Mesothelial cell of epicardium (in vitro differentiated cells): ENCODE measurements around the gene FNDC11. TPM values are rescaled to one million over a fixed set of nuclear protein-coding genes. Genes with fewer than 3 reads are reported as not detected.

ENCODE experiments used
- DNase-seq, 2 experiments: peaks; one replicate each; pipeline ENCODE4 v3.0.0; 2021; ENCODE audit warnings: low spot score in 2 of 2; ENCODE audit not compliant: unreplicated experiment in 2 of 2
- H3K27ac Mint-ChIP-seq: 2 replicates; pipeline ENCODE4 v1.8.0; 2021; ENCODE audit warnings: mixed read lengths
- H3K27me3 Mint-ChIP-seq: 2 replicates; pipeline ENCODE4 v1.8.0; 2021; ENCODE audit warnings: low read depth, mixed read lengths
- H3K36me3 Mint-ChIP-seq: 2 replicates; pipeline ENCODE4 v1.8.0; 2021; ENCODE audit warnings: mixed read lengths
- H3K4me1 Mint-ChIP-seq: 2 replicates; pipeline ENCODE4 v1.8.0; 2021; ENCODE audit warnings: mixed read lengths
- H3K4me3 Mint-ChIP-seq: 2 replicates; pipeline ENCODE4 v1.8.0; 2021; ENCODE audit warnings: mild to moderate bottlenecking, moderate library complexity, mixed read lengths
- H3K9me3 Mint-ChIP-seq: 2 replicates; pipeline ENCODE4 v1.8.0; 2021; ENCODE audit warnings: mixed read lengths
- CTCF ChIP-seq: fragments of 200-600 bp; sonication (generic); IDR thresholded peaks from one replicate; pipeline ENCODE4 v1.5.0; 2021; ENCODE audit warnings: antibody characterized with exemption; ENCODE audit not compliant: unreplicated experiment
- total RNA-seq: library from RNA; stranded (reverse); gene quantifications from 3 replicates; pipeline ENCODE4 v1.2.1, GENCODE V29; 2021

The FNDC11 gene
- total RNA-seq, 1 donor from 2014 or later: 1.1 TPM

- Mint-ChIP-seq H3K36me3 (peaks cover 16% of the 10 kb centered on the region), H3K9me3 (no peaks in the 10 kb centered on the region), H3K4me3 (no peak overlapping the region), H3K27ac (no peak overlapping the region), H3K4me1 (no peaks in the 10 kb centered on the region), H3K27me3 (no peaks in the 10 kb centered on the region)
- no peak for TF ChIP-seq CTCF
- no peak for DNase-seq
These were observed 34.7 kb downstream of the FNDC11 start for GRCh38 chr20:63588641-63589041.

- TF ChIP-seq CTCF: no peak
- H3K27me3 Mint-ChIP-seq: no peaks in the 10 kb centered on the region
- no peaks in the 10 kb centered on the region for H3K9me3 Mint-ChIP-seq
- no peak overlapping the region for H3K27ac Mint-ChIP-seq
- no peak for DNase-seq
- no peak overlapping the region for H3K4me3 Mint-ChIP-seq
- H3K4me1 Mint-ChIP-seq: no peaks in the 10 kb centered on the region
- peaks cover 16% of the 10 kb centered on the region for H3K36me3 Mint-ChIP-seq
These were observed 35.6 kb downstream of the FNDC11 start for GRCh38 chr20:63589261-63590217.

DNA sequence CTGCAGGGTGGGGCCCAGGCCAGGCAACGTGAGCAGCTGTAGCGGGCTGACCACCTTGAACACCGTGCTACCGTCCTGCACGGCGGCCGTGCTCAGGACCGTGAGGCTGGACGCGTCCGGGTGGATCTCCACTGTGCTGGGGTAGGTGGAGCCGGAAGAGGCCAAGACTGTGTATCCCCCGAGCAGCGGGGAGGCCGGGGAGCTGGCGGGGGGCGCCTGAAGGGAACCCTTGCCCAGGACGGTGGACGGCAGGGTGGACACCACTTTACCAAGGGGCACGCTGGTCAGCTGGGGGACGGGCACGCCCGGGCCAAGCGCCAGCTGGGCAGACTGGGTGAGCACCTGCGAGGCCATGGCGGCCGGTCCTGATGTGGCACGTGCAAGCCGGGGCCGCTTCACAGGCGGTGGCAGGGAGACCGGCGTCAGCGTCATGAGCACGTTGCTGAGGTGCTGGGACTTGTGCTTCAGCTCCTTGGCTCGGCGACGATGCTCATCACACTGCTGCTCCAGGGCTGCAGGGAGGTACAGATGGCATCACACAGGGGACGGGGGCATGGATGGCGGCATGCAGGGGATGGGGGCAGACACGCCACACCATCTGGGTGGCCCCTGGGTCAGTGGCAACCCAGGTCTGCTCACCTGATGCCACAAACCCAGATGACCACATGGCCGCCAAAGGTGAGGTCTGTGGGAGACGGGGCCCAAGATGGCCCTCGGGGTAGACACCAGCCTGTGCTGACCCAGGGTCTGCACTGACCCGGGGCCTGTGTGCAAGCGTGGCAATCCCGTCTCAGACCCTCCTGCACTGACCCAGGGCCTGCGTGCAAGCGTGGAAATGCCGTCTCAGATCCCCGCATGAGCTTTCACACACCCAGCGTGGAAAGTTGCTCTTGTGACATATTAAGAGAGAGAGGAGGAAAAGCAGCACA, 36.5 kb downstream of the FNDC11 start:
- H3K36me3 Mint-ChIP-seq: peaks cover 21% of the 10 kb centered on the region
- H3K4me1 Mint-ChIP-seq: no peaks in the 10 kb centered on the region
- no peak overlapping the region for H3K4me3 Mint-ChIP-seq
- DNase-seq: no peak
- no peak overlapping the region for H3K27ac Mint-ChIP-seq
- H3K9me3 Mint-ChIP-seq: no peaks in the 10 kb centered on the region
- no peaks in the 10 kb centered on the region for H3K27me3 Mint-ChIP-seq
- no peak for TF ChIP-seq CTCF

DNA sequence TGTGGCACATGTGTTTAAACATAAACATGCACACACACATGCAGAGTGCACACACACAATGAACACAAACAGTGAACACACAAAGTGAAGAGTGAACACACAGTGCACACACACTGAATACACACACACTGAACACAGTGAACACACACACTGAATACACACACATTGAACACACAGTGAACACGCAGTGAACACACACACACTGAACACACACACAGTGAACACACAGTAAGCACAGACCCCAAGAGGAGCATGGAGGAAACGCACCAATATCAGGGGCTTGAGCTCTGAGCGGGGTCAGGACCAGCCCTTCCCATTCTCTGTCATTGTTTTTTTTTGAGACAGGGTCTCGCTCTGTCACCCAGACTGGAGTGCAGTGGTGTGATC, 37.2 kb downstream of the FNDC11 start:
- no peak for DNase-seq
- H3K36me3 Mint-ChIP-seq: peaks cover 23% of the 10 kb centered on the region
- H3K9me3 Mint-ChIP-seq: no peaks in the 10 kb centered on the region
- no peaks in the 10 kb centered on the region for H3K4me1 Mint-ChIP-seq
- H3K4me3 Mint-ChIP-seq: no peak overlapping the region
- no peak for TF ChIP-seq CTCF
- no peak overlapping the region for H3K27ac Mint-ChIP-seq
- H3K27me3 Mint-ChIP-seq: no peaks in the 10 kb centered on the region

DNA sequence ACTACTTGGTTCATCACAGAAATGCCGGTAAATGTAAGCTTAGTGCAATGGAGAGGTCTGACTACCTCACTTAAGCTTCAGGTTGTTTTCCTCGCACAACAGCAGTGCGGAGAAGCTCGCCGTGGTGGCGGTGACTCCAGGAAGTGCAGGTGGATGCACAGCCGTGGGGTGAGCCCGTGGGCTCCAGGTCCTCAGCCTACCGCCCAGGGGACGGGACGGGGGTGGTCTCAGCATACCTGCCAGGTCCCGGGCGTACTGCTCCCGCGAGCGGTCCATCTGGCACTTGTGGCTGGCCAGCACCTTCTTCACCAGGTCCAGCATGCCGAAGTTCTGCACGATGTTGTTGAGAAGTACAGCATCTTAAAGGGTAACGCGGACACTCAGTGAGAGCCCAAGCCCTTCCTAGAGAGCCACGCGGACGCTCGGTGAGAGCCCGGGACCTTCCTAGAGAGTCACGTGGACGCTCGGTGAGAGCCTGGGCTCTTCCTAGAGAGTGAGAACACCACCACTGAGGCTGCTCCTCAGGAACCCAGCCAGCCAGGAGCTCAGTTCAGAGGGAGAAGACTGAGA, 37.9 kb downstream of the FNDC11 start:
- Mint-ChIP-seq H3K9me3 (no peaks in the 10 kb centered on the region), H3K4me1 (no peaks in the 10 kb centered on the region), H3K27ac (no peak overlapping the region), H3K36me3 (peaks cover 23% of the 10 kb centered on the region), H3K27me3 (no peaks in the 10 kb centered on the region), H3K4me3 (no peak overlapping the region)
- no peak for DNase-seq
- TF ChIP-seq CTCF: no peak
